ENCODE results near the gene LEMD2.

LEMD2 gene

GRCh38 chr6:33740204-33740608 is 48.7 kb downstream of the LEMD2 start:
- no peak for TF ChIP-seq EZH2 (IDR thresholded peaks at IDR 0.05)
- no peak for TF ChIP-seq FOXP2 (optimal IDR thresholded peaks at IDR 0.05; ENCODE audit: control extremely low read depth, extremely low read length, insufficient read depth)
- TF ChIP-seq POLR2AphosphoS5 (IDR thresholded peaks at IDR 0.05; ENCODE audit: borderline replicate concordance, low read depth, low read length): no peak
- H3K9ac ChIP-seq (ENCODE audit: insufficient read length): no peak overlapping the region
- H3K4me3 ChIP-seq: no peak overlapping the region
- DNase-seq (ENCODE audit: low read depth, low spot score): no peak
- no peaks in the 10 kb centered on the region for H3K9me3 ChIP-seq (ENCODE audit: low read depth, low read length)
- H3K36me3 ChIP-seq (ENCODE audit: insufficient read depth, low read length): no peaks in the 10 kb centered on the region
- no peak overlapping the region for H3K27ac ChIP-seq

- Histone ChIP-seq H3K27ac (no peak overlapping the region), H3K4me3 (no peak overlapping the region)
- TF ChIP-seq EZH2 (IDR thresholded peaks at IDR 0.05) (no peak), POLR2AphosphoS5 (IDR thresholded peaks at IDR 0.05; ENCODE audit: borderline replicate concordance, low read depth, low read length) (no peak), FOXP2 (optimal IDR thresholded peaks at IDR 0.05; ENCODE audit: control extremely low read depth, extremely low read length, insufficient read depth) (no peak)
Observed at GRCh38 chr6:33739571-33739970, 49.4 kb downstream of the LEMD2 start.

GRCh38 chr6:33738879-33739278 is 50.1 kb downstream of the LEMD2 start:
- H3K9me3 ChIP-seq (ENCODE audit: low read depth, low read length): no peaks in the 10 kb centered on the region
- no peaks in the 10 kb centered on the region for H3K36me3 ChIP-seq (ENCODE audit: insufficient read depth, low read length)
- no peak overlapping the region for H3K9ac ChIP-seq (ENCODE audit: insufficient read length)
- no peak for DNase-seq (ENCODE audit: low read depth, low spot score)
- TF ChIP-seq EZH2 (IDR thresholded peaks at IDR 0.05) (no peak), POLR2AphosphoS5 (IDR thresholded peaks at IDR 0.05; ENCODE audit: borderline replicate concordance, low read depth, low read length) (no peak), FOXP2 (optimal IDR thresholded peaks at IDR 0.05; ENCODE audit: control extremely low read depth, extremely low read length, insufficient read depth) (no peak)
- no peak overlapping the region for H3K4me3 ChIP-seq
- H3K27ac ChIP-seq: no peak overlapping the region

More at GRCh38 chr6:33739571-33739970, 49.4 kb downstream of the LEMD2 start:
- Histone ChIP-seq H3K9me3 (ENCODE audit: low read depth, low read length) (no peaks in the 10 kb centered on the region), H3K9ac (ENCODE audit: insufficient read length) (no peak overlapping the region), H3K36me3 (ENCODE audit: insufficient read depth, low read length) (no peaks in the 10 kb centered on the region)
- DNase-seq (ENCODE audit: low read depth, low spot score): no peak

- no peak overlapping the region for H3K9ac ChIP-seq (ENCODE audit: insufficient read length)
- H3K36me3 ChIP-seq (ENCODE audit: insufficient read depth, low read length): no peaks in the 10 kb centered on the region
- TF ChIP-seq POLR2AphosphoS5 (IDR thresholded peaks at IDR 0.05; ENCODE audit: borderline replicate concordance, low read depth, low read length): no peak
- TF ChIP-seq FOXP2 (optimal IDR thresholded peaks at IDR 0.05; ENCODE audit: control extremely low read depth, extremely low read length, insufficient read depth): no peak
- TF ChIP-seq EZH2 (IDR thresholded peaks at IDR 0.05): no peak
- H3K4me3 ChIP-seq: no peak overlapping the region
- DNase-seq (ENCODE audit: low read depth, low spot score): no peak
- H3K9me3 ChIP-seq (ENCODE audit: low read depth, low read length): no peaks in the 10 kb centered on the region
- H3K27ac ChIP-seq: no peak overlapping the region
Observed at GRCh38 chr6:33738153-33738552, 50.8 kb downstream of the LEMD2 start.

GRCh38 chr6:33737267-33738026 is 51.5 kb downstream of the LEMD2 start:
- Histone ChIP-seq H3K9me3 (ENCODE audit: low read depth, low read length) (no peaks in the 10 kb centered on the region), H3K27ac (no peak overlapping the region), H3K36me3 (ENCODE audit: insufficient read depth, low read length) (no peaks in the 10 kb centered on the region), H3K9ac (ENCODE audit: insufficient read length) (no peak overlapping the region), H3K4me3 (no peak overlapping the region)
- DNase-seq (ENCODE audit: low read depth, low spot score): no peak
- no peak for TF ChIP-seq POLR2AphosphoS5 (IDR thresholded peaks at IDR 0.05; ENCODE audit: borderline replicate concordance, low read depth, low read length)
- no peak for TF ChIP-seq EZH2 (IDR thresholded peaks at IDR 0.05)

- H3K27ac ChIP-seq: no peak overlapping the region
- DNase-seq (ENCODE audit: low read depth, low spot score): no peak
- H3K36me3 ChIP-seq (ENCODE audit: insufficient read depth, low read length): no peaks in the 10 kb centered on the region
- H3K4me3 ChIP-seq: no peak overlapping the region
- TF ChIP-seq POLR2AphosphoS5 (IDR thresholded peaks at IDR 0.05; ENCODE audit: borderline replicate concordance, low read depth, low read length) (no peak), EZH2 (IDR thresholded peaks at IDR 0.05) (no peak), FOXP2 (optimal IDR thresholded peaks at IDR 0.05; ENCODE audit: control extremely low read depth, extremely low read length, insufficient read depth) (no peak)
- H3K9me3 ChIP-seq (ENCODE audit: low read depth, low read length): no peaks in the 10 kb centered on the region
- H3K9ac ChIP-seq (ENCODE audit: insufficient read length): no peak overlapping the region
Observed at GRCh38 chr6:33735216-33735615, 53.7 kb downstream of the LEMD2 start.

GRCh38 chr6:33733709-33734007 is 55.3 kb downstream of the LEMD2 start:
- no peak overlapping the region for H3K4me3 ChIP-seq
- no peaks in the 10 kb centered on the region for H3K36me3 ChIP-seq (ENCODE audit: insufficient read depth, low read length)
- H3K27ac ChIP-seq: no peak overlapping the region
- no peak overlapping the region for H3K9ac ChIP-seq (ENCODE audit: insufficient read length)
- TF ChIP-seq FOXP2 (optimal IDR thresholded peaks at IDR 0.05; ENCODE audit: control extremely low read depth, extremely low read length, insufficient read depth) (no peak), POLR2AphosphoS5 (IDR thresholded peaks at IDR 0.05; ENCODE audit: borderline replicate concordance, low read depth, low read length) (no peak), EZH2 (IDR thresholded peaks at IDR 0.05) (no peak)
- no peak for DNase-seq (ENCODE audit: low read depth, low spot score)
- H3K9me3 ChIP-seq (ENCODE audit: low read depth, low read length): no peaks in the 10 kb centered on the region

- TF ChIP-seq EZH2 (IDR thresholded peaks at IDR 0.05) (no peak), FOXP2 (optimal IDR thresholded peaks at IDR 0.05; ENCODE audit: control extremely low read depth, extremely low read length, insufficient read depth) (no peak), POLR2AphosphoS5 (IDR thresholded peaks at IDR 0.05; ENCODE audit: borderline replicate concordance, low read depth, low read length) (no peak)
- Histone ChIP-seq H3K4me3 (no peak overlapping the region), H3K9me3 (ENCODE audit: low read depth, low read length) (no peaks in the 10 kb centered on the region), H3K9ac (ENCODE audit: insufficient read length) (no peak overlapping the region), H3K27ac (no peak overlapping the region), H3K36me3 (ENCODE audit: insufficient read depth, low read length) (no peaks in the 10 kb centered on the region)
- no peak for DNase-seq (ENCODE audit: low read depth, low spot score)
Observed at GRCh38 chr6:33732817-33733708, 55.9 kb downstream of the LEMD2 start.

Measured in SK-N-MC (cell line).